Pancreas (tissue), 10 donors: ENCODE measurements around the gene TMEM37. TPM values are rescaled to one million over a fixed set of nuclear protein-coding genes. Genes with fewer than 3 reads are reported as not detected.

Experiments
- ATAC-seq, 4 donors: fragments of 200-7000 bp; cut with Tn5 transposase; one replicate each; pipeline versions ENCODE4 v1.8.0 to v1.9.1; 2020; ENCODE audit warnings: mild to moderate bottlenecking in 4 of 4, moderate library complexity in 4 of 4
- DNase-seq, 6 donors: peaks; one replicate each; pipeline ENCODE4 v3.0.0-alpha.2; 2020
- FAIRE-seq: peaks from 2 replicates; lab custom pipeline; 2012; peaks lifted over from hg19 to GRCh38; lab: Jason Lieb, UNC
- H3K27ac ChIP-seq, 4 donors: fragments of 200-600 bp; sonication (generic); 1 replicate in 3 of 4; 2 replicates in 1 of 4; pipeline versions ENCODE4 v1.5.0 to v1.8.0; 2020
- H3K27me3 ChIP-seq, 4 donors: fragments of 200-600 bp; one replicate each; pipeline ENCODE4 v1.8.0; 2021
- H3K36me3 ChIP-seq, 3 donors: fragments of 200-600 bp; sonication (generic) in 1 of 3; one replicate each; pipeline versions ENCODE4 v1.5.0 to v1.8.0; 2020 to 2021
- H3K4me1 ChIP-seq, 3 donors: fragments of 200-600 bp; one replicate each; pipeline ENCODE4 v1.8.0; 2021
- H3K4me3 ChIP-seq, 4 donors: fragments of 200-600 bp; sonication (generic) in 2 of 4; one replicate each; pipeline versions ENCODE4 v1.5.0 to v1.8.0; 2020 to 2021
- H3K9me3 ChIP-seq, 4 donors: fragments of 200-600 bp; one replicate each; pipeline ENCODE4 v1.8.0; 2021
- WGBS, 2 donors: extraction: QIAGEN DNeasy Blood & Tissue Kit; methylation state at CpG; one replicate each; pipeline ENCODE4 v1.1.7; 2013; 5-methylcytosine and 5-hydroxymethylcytosine counted together
- intact Hi-C, 3 donors: fragments of 100-400 bp; cut with DNase I; formaldehyde crosslinking; loops; one replicate each; pipeline versions ENCODE4 v1.11.1 to v1.14.2; 2022
- polyA plus RNA-seq, 2 donors: library from polyadenylated mRNA; stranded (reverse); fragments of 200-250 nt; gene quantifications; one replicate each; pipeline ENCODE4 v1.2.3, GENCODE V29; 2013
- total RNA-seq, 6 donors: library from RNA; stranded (reverse); fragmentation: NEBNext Ultra II Directional in 4 of 6; extraction: Animal tissue kit (Norgen Biotek cat#: 25700) in 4 of 6; gene quantifications; one replicate each; pipeline versions ENCODE4 v1.2.1 to v1.2.4, GENCODE V29; 2021 to 2023
- TF ChIP-seq, protein P1 (sequence below), 4 donors: fragments of 200-600 bp; sonication (generic) in 3 of 4; IDR thresholded peaks; one replicate each; pipeline versions ENCODE4 v1.5.0 to v1.8.0; 2021; ENCODE audit warnings: antibody characterized with exemption in 4 of 4
- donor health status: healthy with polysubstance abuse.
- donor health status: DM: no; HTN: no; CAD: no; lungs with moderate emphysema.
- donor health status: DM: no; HTN: no; CAD: no.
- donor health status: control.
- donor health status: control.
- donor health status: Bipolar disorder and iron deficiency.
- donor health status: DM: yes; HTN: yes; CAD: no.
- donor health status: DM: no; HTN: no; CAD: no.
- donor health status: DM: no; HTN: no; CAD: no.
- donor health status: DM: yes; HTN: yes; CAD: no.

Gene TMEM37
- total and polyA plus RNA-seq, 8 donors = 5.2 to 25.3 (median 10.3) TPM

DNA sequence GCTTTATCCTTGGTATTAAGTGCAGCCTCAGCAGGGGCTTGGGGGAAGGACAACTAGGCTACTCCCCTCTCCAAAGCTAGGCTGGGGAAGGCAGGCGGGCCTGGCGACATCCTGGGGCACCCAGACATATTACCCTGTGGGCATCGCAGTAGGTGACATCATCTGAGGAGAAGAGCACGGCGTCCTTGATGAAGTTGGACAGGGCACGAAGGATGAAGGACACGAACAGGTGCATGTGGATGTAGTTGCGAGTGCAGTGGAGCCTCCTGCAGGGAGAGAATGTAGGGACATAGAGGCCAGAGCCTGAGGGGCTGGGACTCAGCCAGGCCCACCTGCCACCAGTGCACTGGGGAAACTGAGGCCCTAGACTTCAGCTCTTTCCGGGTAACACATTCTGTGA is 32.3 kb downstream of the TMEM37 start:
- Histone ChIP-seq H3K9me3 (no peaks in the 10 kb centered on the region), H3K4me3 (no peak overlapping the region), H3K27ac (no peak overlapping the region), H3K27me3 (no peaks in the 10 kb centered on the region), H3K36me3 (no peaks in the 10 kb centered on the region), H3K4me1 (no peaks in the 10 kb centered on the region)
- FAIRE-seq = no peak
- intact Hi-C loops = no loop called here
- DNase-seq = peak in 1 of 6 donors; percentile 30
- 87 to 92% methylated on average over 9 of the region's 9 CpGs for WGBS, 2 donors
- ATAC-seq = no peak
- TF ChIP-seq, protein P1, sequence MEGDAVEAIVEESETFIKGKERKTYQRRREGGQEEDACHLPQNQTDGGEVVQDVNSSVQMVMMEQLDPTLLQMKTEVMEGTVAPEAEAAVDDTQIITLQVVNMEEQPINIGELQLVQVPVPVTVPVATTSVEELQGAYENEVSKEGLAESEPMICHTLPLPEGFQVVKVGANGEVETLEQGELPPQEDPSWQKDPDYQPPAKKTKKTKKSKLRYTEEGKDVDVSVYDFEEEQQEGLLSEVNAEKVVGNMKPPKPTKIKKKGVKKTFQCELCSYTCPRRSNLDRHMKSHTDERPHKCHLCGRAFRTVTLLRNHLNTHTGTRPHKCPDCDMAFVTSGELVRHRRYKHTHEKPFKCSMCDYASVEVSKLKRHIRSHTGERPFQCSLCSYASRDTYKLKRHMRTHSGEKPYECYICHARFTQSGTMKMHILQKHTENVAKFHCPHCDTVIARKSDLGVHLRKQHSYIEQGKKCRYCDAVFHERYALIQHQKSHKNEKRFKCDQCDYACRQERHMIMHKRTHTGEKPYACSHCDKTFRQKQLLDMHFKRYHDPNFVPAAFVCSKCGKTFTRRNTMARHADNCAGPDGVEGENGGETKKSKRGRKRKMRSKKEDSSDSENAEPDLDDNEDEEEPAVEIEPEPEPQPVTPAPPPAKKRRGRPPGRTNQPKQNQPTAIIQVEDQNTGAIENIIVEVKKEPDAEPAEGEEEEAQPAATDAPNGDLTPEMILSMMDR (IDR thresholded peaks at IDR 0.05) = no peak

DNA sequence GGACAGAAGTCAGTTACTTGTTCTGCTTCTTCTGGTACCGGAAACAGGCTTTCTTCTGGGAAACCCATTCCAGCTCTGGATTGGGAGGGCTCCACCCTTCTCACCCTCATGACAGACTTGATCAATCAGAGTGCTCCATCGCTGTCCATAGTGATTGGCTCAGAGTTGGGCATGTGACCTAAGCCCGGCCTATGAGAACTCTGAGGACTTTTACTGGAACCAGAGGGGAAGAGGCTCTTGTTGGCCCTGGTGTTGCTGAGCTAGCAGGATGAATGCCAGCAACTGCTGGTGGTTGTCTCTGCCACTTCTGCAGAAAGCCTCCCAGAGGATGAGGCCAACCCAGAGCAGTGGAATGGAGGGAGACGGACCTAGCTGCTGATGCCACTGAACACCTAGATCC is 33.3 kb downstream of the TMEM37 start:
- peak in 3 of 4 donors; percentile 30 to 72 (median 46) for ATAC-seq
- Histone ChIP-seq H3K27me3 (no peaks in the 10 kb centered on the region), H3K4me1 (no peaks in the 10 kb centered on the region), H3K9me3 (no peaks in the 10 kb centered on the region), H3K36me3 (no peaks in the 10 kb centered on the region), H3K27ac (no peak overlapping the region), H3K4me3 (no peak overlapping the region)
- no peak for DNase-seq
- TF ChIP-seq, protein P1 (IDR thresholded peaks at IDR 0.05) = no peak
- no peak for FAIRE-seq
- intact Hi-C loops = no loop called here
- 88 to 94% methylated on average over 4 of the region's 4 CpGs for WGBS, 2 donors

DNA sequence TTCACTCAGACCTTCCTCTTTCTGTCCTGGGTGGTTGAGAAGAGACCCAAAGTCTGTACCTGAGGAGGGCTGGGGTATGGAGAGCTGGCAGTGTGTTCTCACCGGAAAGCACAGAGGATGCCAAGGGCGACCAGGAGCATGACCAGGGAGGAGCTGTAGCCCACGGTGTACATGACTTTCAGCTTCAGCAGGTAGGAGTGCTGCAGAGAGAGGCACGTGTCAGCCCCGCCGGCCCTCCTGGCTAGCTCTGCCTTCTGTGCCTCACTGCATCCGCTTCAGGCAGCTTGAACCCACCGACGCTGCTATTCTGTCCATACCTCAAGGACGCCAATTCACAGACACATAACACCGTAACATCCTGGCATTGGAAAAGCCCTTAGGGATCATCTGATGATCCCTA is 34.0 kb downstream of the TMEM37 start:
- DNase-seq = no peak

DNA sequence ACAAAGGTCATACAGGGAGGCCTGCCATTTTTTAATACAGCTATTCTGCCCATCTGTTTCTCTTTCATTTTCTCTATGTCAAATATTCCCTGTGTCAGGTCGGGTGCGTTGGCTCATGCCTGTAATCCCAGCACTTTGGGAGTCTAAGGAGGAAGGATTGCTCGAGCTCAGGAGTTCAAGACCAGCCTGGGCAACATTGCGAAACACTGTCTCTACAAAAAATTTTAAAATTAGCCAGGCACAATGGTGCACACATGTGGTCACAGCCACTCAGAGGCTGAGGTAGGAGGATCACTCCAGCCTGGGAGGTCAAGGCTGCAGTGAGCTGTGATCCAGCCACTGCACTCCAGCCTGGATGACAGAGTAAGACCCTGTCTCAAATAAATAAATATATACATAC is 34.7 kb downstream of the TMEM37 start:
- H3K27ac ChIP-seq = no peak overlapping the region
- 85 to 93% methylated on average over 4 of the region's 4 CpGs for WGBS, 2 donors
- intact Hi-C loops = no loop called here
- no peaks in the 10 kb centered on the region for H3K9me3 ChIP-seq
- no peaks in the 10 kb centered on the region for H3K4me1 ChIP-seq
- H3K27me3 ChIP-seq = no peaks in the 10 kb centered on the region
- DNase-seq = no peak
- H3K36me3 ChIP-seq = no peaks in the 10 kb centered on the region
- FAIRE-seq = no peak
- no peak overlapping the region for H3K4me3 ChIP-seq
- TF ChIP-seq, protein P1 (IDR thresholded peaks at IDR 0.05) = no peak
- no peak for ATAC-seq

More for the DNA sequence above, 34.0 kb downstream of the TMEM37 start:
- Histone ChIP-seq H3K27ac (no peak overlapping the region), H3K4me1 (no peaks in the 10 kb centered on the region), H3K27me3 (no peaks in the 10 kb centered on the region), H3K9me3 (no peaks in the 10 kb centered on the region), H3K4me3 (no peak overlapping the region), H3K36me3 (no peaks in the 10 kb centered on the region)
- intact Hi-C loops = no loop called here
- 88 to 94% methylated on average over 11 of the region's 11 CpGs for WGBS, 2 donors
- TF ChIP-seq, protein P1 (IDR thresholded peaks at IDR 0.05) = no peak
- no peak for FAIRE-seq
- ATAC-seq = no peak

DNA sequence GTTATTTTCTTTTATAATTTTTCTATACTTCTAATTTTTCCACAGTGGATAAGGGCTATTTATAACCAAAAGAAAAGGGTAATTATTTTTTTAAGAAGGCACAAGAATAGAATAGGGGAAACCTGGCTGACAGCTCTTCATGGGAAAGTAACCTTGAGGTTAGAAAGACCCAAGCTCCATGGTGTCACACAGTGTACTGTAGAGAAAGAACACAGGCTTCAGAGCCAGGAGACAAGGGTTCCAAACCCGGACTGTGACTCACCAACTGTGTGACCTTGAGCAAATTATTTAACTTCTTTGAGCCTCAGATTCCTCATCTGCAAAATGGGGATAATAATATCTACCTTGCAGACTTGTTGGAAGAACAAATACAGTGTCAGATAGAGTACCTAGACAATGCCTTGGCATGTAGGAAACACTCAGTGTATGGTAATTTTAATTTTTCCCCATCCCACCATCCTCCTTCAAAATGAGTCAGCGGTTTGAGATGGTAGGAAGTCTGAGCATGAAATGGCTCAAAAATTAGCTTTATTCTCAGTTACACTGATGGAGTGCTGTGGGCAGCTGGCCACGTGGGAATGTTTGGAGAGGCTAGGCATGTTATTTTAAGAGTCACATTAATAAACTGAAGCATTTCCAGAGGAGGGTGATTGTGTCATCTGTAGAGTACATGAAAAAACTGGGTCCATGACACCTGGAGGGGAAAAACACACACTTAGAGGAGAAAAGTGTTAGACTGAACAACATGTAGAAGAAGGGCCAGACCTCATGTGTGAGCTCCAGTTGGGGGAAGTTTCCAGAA is 36.7 kb downstream of the TMEM37 start:
- peak in 1 of 4 donors; percentile 21 for ATAC-seq
- DNase-seq = no peak
- no peak for FAIRE-seq
- Histone ChIP-seq H3K27me3 (no peaks in the 10 kb centered on the region), H3K4me3 (no peak overlapping the region), H3K9me3 (no peaks in the 10 kb centered on the region), H3K36me3 (no peaks in the 10 kb centered on the region), H3K4me1 (no peaks in the 10 kb centered on the region), H3K27ac (no peak overlapping the region)
- WGBS, 2 donors = 41 to 48% methylated on average over 3 of the region's 3 CpGs
- intact Hi-C loops = no loop called here
- TF ChIP-seq, protein P1 (IDR thresholded peaks at IDR 0.05) = no peak
